Stimulated activated CD4-positive, alpha-beta T cell treated with anti-CD3 and anti-CD28 coated beads, Interleukin-2, amount 100 ng/mL, for 4 hours (primary cell): ENCODE measurements around the gene KCNRG.
"Not testable (repeated sequence)": the region's sequence is repeated elsewhere in the genome, so short reads cannot be mapped to it uniquely, and the experiment has no call there.

ENCODE experiments used
- DNase-seq: peaks from one replicate; pipeline ENCODE4 v3.0.0-alpha.2; 2020; ENCODE audit warnings: low read depth

The KCNRG gene

GRCh38 chr13:50015258-50015657 is at the start of gene KCNRG:
KCNRG (plus strand) TSS chr13:50015444; CDS start chr13:50015494, 50 bp downstream.
- DNase-seq = no peak

DNA sequence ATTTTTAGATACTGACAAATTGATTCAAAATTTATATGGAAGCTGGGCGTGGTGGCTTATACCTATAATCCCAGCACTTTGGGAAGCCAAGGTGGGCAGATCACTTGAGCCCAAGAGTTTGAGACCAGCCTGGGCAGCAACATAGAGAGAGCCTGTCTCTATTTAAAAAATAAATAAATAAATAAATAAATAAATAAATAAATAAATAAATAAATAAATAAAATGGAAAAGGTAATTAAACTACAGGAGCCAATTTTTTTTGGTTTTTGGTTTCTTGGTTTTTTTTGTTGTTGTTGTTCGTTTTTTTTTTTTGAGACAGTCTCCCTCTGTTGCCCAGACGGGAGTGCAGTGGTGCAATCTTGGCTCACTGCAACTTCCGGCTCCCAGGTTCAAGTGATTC is 47.8 kb upstream of the KCNRG start:
- no peak for DNase-seq

- DNase-seq = no peak
Measured at GRCh38 chr13:49972709-49973108, 42.5 kb upstream of the KCNRG start.

DNA sequence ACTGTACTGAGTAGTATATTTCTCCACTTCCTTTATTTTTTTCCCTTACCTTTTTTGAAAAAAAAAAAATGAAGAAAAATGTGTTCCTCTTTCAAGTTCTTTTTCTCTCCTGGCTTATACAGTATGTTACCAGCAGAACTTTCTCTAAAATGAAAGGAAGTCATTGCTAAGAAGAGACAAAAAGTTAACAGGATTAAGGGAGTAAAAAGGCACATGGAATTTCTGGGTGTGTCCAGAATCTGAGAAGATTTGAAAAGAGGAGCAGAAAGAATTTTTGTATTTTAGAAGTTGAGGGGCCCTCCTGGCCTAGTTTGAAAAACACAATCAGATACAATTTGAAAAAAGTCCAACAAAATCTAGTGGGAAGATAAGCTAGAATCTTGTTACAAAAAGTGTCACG is 39.4 kb upstream of the KCNRG start:
- DNase-seq = no peak

- DNase-seq = peak; percentile 65
Measured at GRCh38 chr13:49976314-49977258, 38.7 kb upstream of the KCNRG start.

- no peak for DNase-seq
Measured at GRCh38 chr13:49977992-49978391, 37.3 kb upstream of the KCNRG start.

DNA sequence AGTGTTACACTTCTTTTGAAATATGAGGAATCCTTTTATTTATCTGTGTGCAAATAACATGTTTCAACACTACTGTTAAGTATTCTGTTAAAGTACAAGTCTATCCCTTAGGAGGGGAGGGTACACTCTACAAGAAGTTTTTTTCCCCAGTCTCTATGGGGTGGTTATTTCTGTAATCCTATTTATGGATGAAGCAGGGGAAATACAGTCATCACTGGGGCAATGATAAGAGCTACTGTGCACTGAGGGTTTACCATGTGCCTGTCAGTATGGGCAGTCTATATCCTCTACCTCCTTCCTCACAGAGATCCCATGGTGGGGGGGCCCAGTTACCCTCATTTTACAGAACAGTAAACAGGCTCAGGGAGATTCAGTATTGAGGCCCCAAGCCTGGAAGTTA is 35.0 kb upstream of the KCNRG start:
- no peak for DNase-seq

DNA sequence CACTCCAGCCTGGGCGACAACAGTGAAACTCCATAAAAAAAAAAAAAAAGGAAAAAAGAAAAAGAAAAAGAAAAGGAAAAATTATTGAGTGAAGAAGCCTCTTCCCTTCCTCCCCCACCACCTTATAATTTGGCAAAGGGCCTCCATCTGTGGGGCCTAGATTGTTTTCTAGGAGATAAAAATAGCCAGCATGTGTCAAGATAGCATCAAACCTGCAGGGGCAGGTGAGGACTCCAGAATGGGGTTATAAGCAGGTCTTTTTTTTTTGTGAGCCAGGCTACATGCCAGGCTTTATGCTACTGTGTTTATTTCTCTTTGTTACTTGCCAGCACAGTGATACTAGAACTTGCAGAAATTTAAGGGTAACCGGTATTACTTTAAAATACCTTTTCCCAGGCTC is 30.1 kb upstream of the KCNRG start:
- no peak for DNase-seq

DNA sequence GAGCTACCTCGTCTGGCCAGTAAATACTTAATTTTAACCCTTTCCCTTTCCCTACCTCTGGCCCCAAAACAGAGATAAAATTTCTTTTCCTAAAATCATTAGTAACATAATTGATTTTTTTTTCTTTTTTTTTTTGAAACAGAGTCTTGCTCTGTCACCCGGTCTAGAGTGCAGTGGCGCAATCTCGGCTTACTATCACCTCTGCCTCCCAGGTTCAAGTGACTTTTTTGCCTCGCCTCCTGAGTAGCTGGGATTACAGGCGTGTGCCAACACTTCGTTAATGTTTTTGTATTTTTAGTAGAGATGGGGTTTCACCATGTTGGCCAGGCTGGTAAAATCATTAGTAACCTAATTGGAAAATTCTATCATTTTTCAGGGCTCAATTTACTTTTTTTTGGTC is 28.8 kb upstream of the KCNRG start:
- DNase-seq = no peak

DNA sequence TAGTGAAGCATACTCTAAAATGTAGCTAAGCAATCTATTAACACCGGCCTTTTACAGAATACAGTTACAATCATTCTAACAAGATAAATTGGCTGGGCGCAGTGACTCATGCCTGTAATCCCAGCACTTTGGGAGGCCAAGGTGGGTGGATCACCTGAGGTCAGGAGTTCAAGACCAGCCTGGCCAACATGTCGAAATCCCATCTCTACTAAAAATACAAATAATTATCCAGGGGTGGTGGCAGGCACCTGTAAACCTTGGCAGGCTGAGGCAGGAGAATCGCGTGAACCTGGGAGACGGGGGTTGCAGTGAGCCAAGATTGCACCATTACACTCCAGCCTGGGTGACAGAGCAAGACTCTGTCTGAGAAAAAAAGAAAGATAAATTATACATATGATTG is 24.6 kb upstream of the KCNRG start:
- DNase-seq = not testable (repeated sequence)

DNA sequence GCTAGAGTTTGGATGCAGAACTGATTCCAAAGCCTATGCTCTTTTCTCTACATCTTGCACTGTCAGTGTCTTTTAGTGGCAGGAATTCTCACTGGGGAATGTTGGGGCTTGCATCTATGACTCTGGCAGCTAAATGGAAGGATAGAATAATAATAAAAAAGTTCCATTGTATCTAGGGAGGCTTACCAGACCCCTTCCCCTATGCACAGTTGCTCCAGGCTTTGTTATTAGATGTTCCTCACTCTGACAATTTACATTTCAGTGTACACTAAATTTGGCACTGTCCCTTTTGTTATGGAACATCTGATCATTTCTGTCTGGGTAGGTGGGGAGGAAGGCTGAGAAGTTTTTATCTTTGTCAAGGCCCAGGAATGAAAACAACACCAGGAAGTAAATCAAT is 22.1 kb upstream of the KCNRG start:
- DNase-seq = no peak

- DNase-seq = no peak
Measured at GRCh38 chr13:49993666-49994065, 21.6 kb upstream of the KCNRG start.

GRCh38 chr13:49995625-49996101 is 19.6 kb upstream of the KCNRG start:
- no peak for DNase-seq

- DNase-seq = peak; percentile 81
Measured at GRCh38 chr13:49996161-49996915, 18.9 kb upstream of the KCNRG start.

- peak; percentile 70 for DNase-seq
Measured at GRCh38 chr13:49996951-49997895, 18.0 kb upstream of the KCNRG start, which contains the start of gene TRIM13. TRIM13 (plus strand) TSS chr13:49997042; CDS start chr13:50011941, 14,899 bp downstream.

DNA sequence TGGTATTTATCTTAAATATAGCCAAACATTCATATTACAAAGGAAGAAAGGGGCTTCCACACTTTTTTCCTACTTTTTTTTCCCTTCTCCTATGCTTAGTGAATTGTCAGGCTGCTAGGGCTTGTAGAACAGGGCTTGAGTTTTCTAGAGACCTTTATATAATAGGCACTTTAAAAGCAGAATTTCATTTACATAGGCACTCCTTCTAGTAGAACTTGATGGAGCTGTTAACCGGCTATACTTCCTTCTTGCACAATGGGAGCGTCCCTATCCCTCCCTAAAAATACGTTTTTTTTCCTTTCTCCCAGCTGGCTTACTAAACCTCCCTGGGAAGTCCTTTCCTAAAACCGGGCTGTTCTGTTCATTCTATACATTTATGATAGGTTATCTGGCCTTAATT is 17.3 kb upstream of the KCNRG start:
- no peak for DNase-seq

DNA sequence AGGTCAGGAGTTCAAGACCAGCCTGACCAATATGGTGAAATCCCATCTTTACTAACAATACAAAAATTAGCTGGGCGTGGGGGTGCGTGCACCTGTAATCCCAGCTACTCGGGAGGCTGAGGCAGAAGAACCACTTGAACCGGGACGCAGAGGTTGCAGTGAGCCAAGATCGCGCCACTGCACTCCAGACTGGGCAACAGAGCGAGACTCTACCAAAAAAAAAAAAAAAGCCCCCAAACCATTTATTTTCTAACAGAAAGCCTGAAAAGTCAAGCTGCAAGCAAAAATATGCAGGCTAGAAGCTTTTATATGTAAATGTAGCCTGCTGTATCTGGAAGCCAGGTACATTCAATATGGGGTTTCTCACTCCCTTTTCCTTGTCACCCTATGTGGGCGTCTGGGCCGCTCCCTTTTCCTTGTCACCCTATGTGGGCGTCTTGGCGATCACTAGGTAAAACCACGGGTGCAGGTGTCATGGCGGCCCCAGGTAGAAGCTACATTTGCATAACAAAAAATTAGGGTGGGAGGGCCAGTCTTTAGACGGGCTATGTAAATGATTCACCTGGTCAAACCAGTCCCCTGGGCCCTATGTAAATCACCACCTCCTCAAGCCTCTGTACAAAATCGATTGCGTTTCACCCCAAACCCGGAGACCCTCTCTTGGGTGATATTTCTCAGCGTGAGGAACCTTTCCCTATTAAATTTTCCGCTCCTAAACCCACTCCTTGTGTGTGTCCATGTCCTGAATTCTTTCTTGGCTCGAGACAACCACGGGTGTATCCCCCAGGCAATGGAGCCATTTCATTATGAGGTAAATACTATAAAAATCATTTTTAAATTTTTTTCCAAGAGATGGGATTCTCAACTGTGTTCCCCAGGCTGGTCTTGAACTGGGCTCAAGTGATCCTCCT is 16.3 kb upstream of the KCNRG start:
- no peak for DNase-seq

DNA sequence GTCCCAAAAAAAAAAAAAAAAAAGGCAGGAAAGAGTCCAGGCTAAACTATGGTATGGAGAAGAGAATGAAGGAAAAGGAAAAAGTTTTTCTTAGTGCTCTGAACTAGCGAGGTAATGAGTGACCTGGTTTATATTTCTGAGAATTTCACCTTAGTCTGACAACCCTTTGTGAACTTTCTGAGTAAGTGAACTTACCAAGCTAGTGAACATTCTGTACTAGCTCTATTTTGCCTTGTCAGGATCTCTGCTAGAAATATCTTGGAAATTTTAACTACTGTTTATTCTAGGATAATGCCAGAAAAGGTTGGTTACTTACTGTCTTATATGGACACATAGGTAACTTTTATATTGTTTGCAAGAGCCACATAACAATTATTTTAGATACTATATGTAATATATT is 14.0 kb upstream of the KCNRG start:
- no peak for DNase-seq

- no peak for DNase-seq
Measured at GRCh38 chr13:50006426-50007135, 8.7 kb upstream of the KCNRG start.

GRCh38 chr13:50011461-50011860 is 3.8 kb upstream of the KCNRG start:
- DNase-seq = no peak
